Smooth muscle cell (in vitro differentiated cells): ENCODE data around the gene TOR1AIP1. TPM values are rescaled to one million over a fixed set of nuclear protein-coding genes. Genes with fewer than 3 reads are reported as not detected.
"Not testable (repeated sequence)": the region's sequence is repeated elsewhere in the genome, so short reads cannot be mapped to it uniquely, and the experiment has no call there.

Source experiments
- DNase-seq: peaks from one replicate; lab custom pipeline; 2025; ENCODE audit not compliant: unreplicated experiment; lab: John Stamatoyannopoulos, UW
- H2AFZ ChIP-seq: fragments of 200-600 bp; sonication (generic); 2 replicates; pipeline ENCODE4 v1.6.0; 2016; ENCODE audit warnings: antibody characterized with exemption, low read depth, mild to moderate bottlenecking
- H3F3A ChIP-seq: fragments of 200-600 bp; sonication (generic); 2 replicates; pipeline ENCODE4 v1.6.0; 2017; ENCODE audit warnings: antibody characterized with exemption, low read depth
- H3K27ac ChIP-seq: fragments of 200-600 bp; sonication (generic); 2 replicates; pipeline ENCODE4 v1.5.1; 2016; ENCODE audit warnings: low read depth, mild to moderate bottlenecking
- H3K27me3 ChIP-seq: fragments of 200-600 bp; sonication (generic); 2 replicates; pipeline ENCODE4 v1.6.1; 2016; ENCODE audit warnings: low read depth, mild to moderate bottlenecking
- H3K36me3 ChIP-seq: fragments of 200-600 bp; sonication (generic); 2 replicates; pipeline ENCODE4 v1.5.1; 2016; ENCODE audit warnings: low read depth
- H3K4me1 ChIP-seq: fragments of 200-600 bp; sonication (generic); 2 replicates; pipeline ENCODE4 v1.5.1; 2016; ENCODE audit warnings: low read depth
- H3K4me2 ChIP-seq: fragments of 200-600 bp; sonication (generic); 2 replicates; pipeline ENCODE4 v1.6.0; 2016; ENCODE audit warnings: mild to moderate bottlenecking
- H3K4me3 ChIP-seq: fragments of 200-600 bp; sonication (generic); 2 replicates; pipeline ENCODE4 v1.5.1; 2016; ENCODE audit warnings: mild to moderate bottlenecking
- H3K79me2 ChIP-seq: fragments of 200-600 bp; sonication (generic); 2 replicates; pipeline ENCODE4 v1.6.0; 2016; ENCODE audit warnings: low read depth, mild to moderate bottlenecking
- H3K9ac ChIP-seq: fragments of 200-600 bp; sonication (generic); 2 replicates; pipeline ENCODE4 v1.6.0; 2016; ENCODE audit warnings: low read depth
- H3K9me3 ChIP-seq: fragments of 200-600 bp; sonication (generic); replicated peaks from 2 replicates; pipeline ENCODE4 v1.5.1; 2016; ENCODE audit warnings: low read depth
- H4K20me1 ChIP-seq: fragments of 200-600 bp; sonication (generic); 2 replicates; pipeline ENCODE4 v1.6.0; 2016; ENCODE audit warnings: low read depth
- CTCF ChIP-seq: fragments of 200-600 bp; sonication (generic); IDR thresholded peaks from 2 replicates; pipeline ENCODE4 v1.5.1; 2017; ENCODE audit warnings: borderline replicate concordance, mild to moderate bottlenecking, antibody characterized with exemption; ENCODE audit not compliant: insufficient read depth, poor library complexity, severe bottlenecking
- WGBS: methylation state at CpG from one replicate; pipeline ENCODE4 v1.1.7; 2016; ENCODE audit warnings: low lambda C conversion rate; 5-methylcytosine and 5-hydroxymethylcytosine counted together
- polyA plus RNA-seq: library from polyadenylated mRNA; unstranded; fragments of >200 nt; fragmentation: Nextera tagmentation; extraction: Ambion mirVana; gene quantifications from 2 replicates; pipeline ENCODE4 v1.2.1, GENCODE V29; 2016
- total RNA-seq: library from RNA; depleted of rRNA; stranded (reverse); fragments of >200 nt; gene quantifications from 2 replicates; pipeline ENCODE4 v1.2.3, GENCODE V29; 2014

The TOR1AIP1 gene
- total and polyA plus RNA-seq, 2 experiments from 2014 or later, result 25.8 to 36.5 TPM

GRCh38 chr1:179958359-179958758 is 76.3 kb downstream of the TOR1AIP1 start:
- Histone ChIP-seq H3K79me2 (peaks cover 87% of the 10 kb centered on the region), H3K27me3 (no peaks in the 10 kb centered on the region), H3K9ac (no peak overlapping the region), H3K4me2 (no peak overlapping the region), H3K27ac (no peak overlapping the region), H3F3A (peaks cover 8% of the 10 kb centered on the region), H2AFZ (no peak overlapping the region), H3K4me1 (peaks cover 22% of the 10 kb centered on the region), H4K20me1 (peaks cover 73% of the 10 kb centered on the region), H3K4me3 (no peak overlapping the region), H3K36me3 (no peaks in the 10 kb centered on the region), H3K9me3 (no peaks in the 10 kb centered on the region)
- 97% methylated on average over 3 of the region's 3 CpGs for WGBS
- TF ChIP-seq CTCF, result no peak
- DNase-seq, result no peak

GRCh38 chr1:179962168-179962567 is 80.1 kb downstream of the TOR1AIP1 start:
- not testable (repeated sequence) for H3K4me3 ChIP-seq, DNase-seq, H3K9ac ChIP-seq, H3F3A ChIP-seq, H3K4me2 ChIP-seq, H3K4me1 ChIP-seq, H3K36me3 ChIP-seq, H3K9me3 ChIP-seq, H3K27me3 ChIP-seq, H3K27ac ChIP-seq, H2AFZ ChIP-seq
- Histone ChIP-seq H3K79me2 (peaks cover 100% of the 10 kb centered on the region), H4K20me1 (peaks cover 87% of the 10 kb centered on the region)
- 95% methylated on average over 8 of the region's 8 CpGs for WGBS

GRCh38 chr1:179966551-179966950 is 84.5 kb downstream of the TOR1AIP1 start:
- H3K4me2 ChIP-seq, result no peak overlapping the region
- H3K9me3 ChIP-seq, result no peaks in the 10 kb centered on the region
- H3K27ac ChIP-seq, result no peak overlapping the region
- no peaks in the 10 kb centered on the region for H3K27me3 ChIP-seq
- H3K79me2 ChIP-seq, result peaks cover 100% of the 10 kb centered on the region
- no peaks in the 10 kb centered on the region for H3K4me1 ChIP-seq
- H4K20me1 ChIP-seq, result peaks cover 95% of the 10 kb centered on the region
- no peak overlapping the region for H2AFZ ChIP-seq
- no peak for TF ChIP-seq CTCF
- H3K36me3 ChIP-seq, result no peaks in the 10 kb centered on the region
- no peak overlapping the region for H3K9ac ChIP-seq
- no peak for DNase-seq
- no peak overlapping the region for H3K4me3 ChIP-seq
- no peaks in the 10 kb centered on the region for H3F3A ChIP-seq

- no peaks in the 10 kb centered on the region for H3F3A ChIP-seq
- H3K4me3 ChIP-seq, result no peak overlapping the region
- H3K9ac ChIP-seq, result no peak overlapping the region
- H2AFZ ChIP-seq, result no peak overlapping the region
- no peak overlapping the region for H3K27ac ChIP-seq
- H3K4me1 ChIP-seq, result no peaks in the 10 kb centered on the region
- no peaks in the 10 kb centered on the region for H3K36me3 ChIP-seq
- H3K9me3 ChIP-seq, result no peaks in the 10 kb centered on the region
- H3K27me3 ChIP-seq, result no peaks in the 10 kb centered on the region
- H4K20me1 ChIP-seq, result peaks cover 94% of the 10 kb centered on the region
- no peak for DNase-seq
- WGBS, result 99% methylated on average over 6 of the region's 6 CpGs
- no peak for TF ChIP-seq CTCF
- H3K4me2 ChIP-seq, result no peak overlapping the region
- peaks cover 100% of the 10 kb centered on the region for H3K79me2 ChIP-seq
Observed at GRCh38 chr1:179968284-179968993, 86.4 kb downstream of the TOR1AIP1 start.
